H1 (cell line): ENCODE data around the gene FLRT1.

Source experiments
- EZH2 ChIP-seq: fragments of 200-600 bp; sonication (generic); IDR thresholded peaks from 2 replicates; pipeline ENCODE4 v1.7.1; 2012; ENCODE audit warnings: low read depth, mild to moderate bottlenecking, moderate library complexity, low read length, inconsistent platforms; ENCODE audit not compliant: severe bottlenecking
- POLR2A ChIP-seq, 2 experiments: IDR thresholded peaks; 1 replicate in 1 of 2; 2 replicates in 1 of 2; pipeline ENCODE4 v1.6.1; 2011; ENCODE audit warnings: low read depth in 2 of 2, low read length in 2 of 2, mild to moderate bottlenecking in 2 of 2; ENCODE audit errors: control extremely low read depth in 1 of 2
- POLR2AphosphoS5 ChIP-seq: IDR thresholded peaks from 2 replicates; pipeline ENCODE4 v1.6.1; 2011; ENCODE audit warnings: low read depth, low read length

DNA sequence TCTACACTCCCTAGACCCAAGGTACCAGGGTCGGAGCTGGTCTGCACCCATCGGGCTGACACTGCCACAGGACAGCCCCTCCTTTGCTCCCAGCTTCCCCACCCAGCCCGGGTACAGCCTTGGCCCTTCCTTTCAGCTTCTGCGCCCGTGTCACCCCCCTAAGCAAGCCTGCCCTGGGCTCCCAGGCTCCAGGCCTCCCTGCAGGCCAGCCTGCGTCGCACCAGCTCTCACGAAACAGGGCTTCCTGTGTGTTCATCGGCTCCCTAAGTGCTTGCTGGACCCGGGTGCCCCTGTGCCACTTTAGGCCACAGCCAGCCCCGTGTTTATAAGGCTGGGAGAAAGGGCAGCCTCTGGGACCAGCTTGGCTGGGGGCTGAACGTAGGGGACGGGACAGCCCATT, 21.1 kb downstream of the FLRT1 start:
- TF ChIP-seq POLR2AphosphoS5 (no peak), EZH2 (no peak), POLR2A (IDR thresholded peaks at IDR 0.05; ENCODE audit: control extremely low read depth in 1 of 2, low read depth in 2 of 2, low read length in 2 of 2) (no peak)
